Immature natural killer cell (primary cell): ENCODE data around the gene MYO1H. TPM values are rescaled to one million over a fixed set of nuclear protein-coding genes. Genes with fewer than 3 reads are reported as not detected.
"Not testable (repeated sequence)": the region's sequence is repeated elsewhere in the genome, so short reads cannot be mapped to it uniquely, and the experiment has no call there.

Experiments used
- DNase-seq, 3 donors: peaks; one replicate each; pipeline ENCODE4 v3.0.0; 2022; ENCODE audit warnings: mixed read lengths in 1 of 3
- H3K27ac Mint-ChIP-seq, 6 donors: one replicate each; pipeline ENCODE4 v1.8.0; 2020; ENCODE audit warnings: mixed read lengths in 6 of 6, mild to moderate bottlenecking in 5 of 6, inconsistent platforms in 4 of 6, moderate library complexity in 3 of 6
- H3K27me3 Mint-ChIP-seq, 3 donors: one replicate each; pipeline ENCODE4 v1.8.0; 2020 to 2021; ENCODE audit warnings: low read depth in 3 of 3, mild to moderate bottlenecking in 3 of 3, mixed read lengths in 3 of 3, moderate library complexity in 3 of 3, inconsistent platforms in 1 of 3
- H3K36me3 Mint-ChIP-seq, 3 donors: one replicate each; pipeline ENCODE4 v1.8.0; 2020; ENCODE audit warnings: mixed read lengths in 3 of 3, inconsistent platforms in 2 of 3, mild to moderate bottlenecking in 2 of 3
- H3K4me1 Mint-ChIP-seq, 2 donors: one replicate each; pipeline ENCODE4 v1.8.0; 2020; ENCODE audit warnings: inconsistent platforms in 2 of 2, mild to moderate bottlenecking in 2 of 2, mixed read lengths in 2 of 2, moderate library complexity in 1 of 2
- H3K4me3 Mint-ChIP-seq, 5 donors: one replicate each; pipeline ENCODE4 v1.8.0; 2020; ENCODE audit warnings: mild to moderate bottlenecking in 5 of 5, mixed read lengths in 5 of 5, inconsistent platforms in 3 of 5, moderate library complexity in 3 of 5
- H3K9me3 Mint-ChIP-seq, 6 donors: one replicate each; pipeline ENCODE4 v1.8.0; 2020; ENCODE audit warnings: mild to moderate bottlenecking in 6 of 6, mixed read lengths in 6 of 6, inconsistent platforms in 4 of 6, moderate library complexity in 3 of 6
- polyA plus RNA-seq, 3 donors: library from polyadenylated mRNA; unstranded; fragments of 300-500 nt; fragmentation: Illumina TruSeq; gene quantifications; one replicate each; pipeline ENCODE4 v1.2.3, GENCODE V29; 2021

Gene MYO1H
- polyA plus RNA-seq, 3 donors from 2014 or later = not detected

- H3K9me3 Mint-ChIP-seq = no peaks in the 10 kb centered on the region
- no peaks in the 10 kb centered on the region for H3K36me3 Mint-ChIP-seq
- H3K27ac Mint-ChIP-seq = no peak overlapping the region
- H3K27me3 Mint-ChIP-seq = peaks cover 0 to 8% (median 3%) of the 10 kb centered on the region in 3 donors
- no peak for DNase-seq
- no peak overlapping the region for H3K4me3 Mint-ChIP-seq
- H3K4me1 Mint-ChIP-seq = no peaks in the 10 kb centered on the region
Observed at GRCh38 chr12:109369831-109370230, 22.1 kb downstream of the MYO1H start.

GRCh38 chr12:109377139-109377685, 29.5 kb downstream of the MYO1H start:
- DNase-seq = no peak
- H3K27me3 Mint-ChIP-seq = peaks cover 0 to 18% (median 2%) of the 10 kb centered on the region in 3 donors
- peak overlapping the region in 1 of 6 donors; percentile 60 for H3K27ac Mint-ChIP-seq
- no peaks in the 10 kb centered on the region for H3K36me3 Mint-ChIP-seq
- no peaks in the 10 kb centered on the region for H3K9me3 Mint-ChIP-seq
- H3K4me3 Mint-ChIP-seq = no peak overlapping the region
- peaks cover 23 to 29% of the 10 kb centered on the region in 2 donors for H3K4me1 Mint-ChIP-seq

- no peaks in the 10 kb centered on the region for H3K36me3 Mint-ChIP-seq
- H3K4me3 Mint-ChIP-seq = peak overlapping the region; percentile 53 to 76 (median 64)
- peaks cover 23 to 29% of the 10 kb centered on the region in 2 donors for H3K4me1 Mint-ChIP-seq
- peak overlapping the region; percentile 73 to 87 (median 81) for H3K27ac Mint-ChIP-seq
- H3K27me3 Mint-ChIP-seq = peaks cover 0 to 16% (median 7%) of the 10 kb centered on the region in 3 donors
- DNase-seq = peak; percentile 19 to 23 (median 19)
- H3K9me3 Mint-ChIP-seq = no peaks in the 10 kb centered on the region
Observed at GRCh38 chr12:109378569-109378968, 30.9 kb downstream of the MYO1H start.

GRCh38 chr12:109382031-109382430, 34.3 kb downstream of the MYO1H start:
- H3K4me1 Mint-ChIP-seq = peaks cover 24 to 26% of the 10 kb centered on the region in 2 donors
- no peaks in the 10 kb centered on the region for H3K36me3 Mint-ChIP-seq
- DNase-seq = no peak
- peaks cover 1 to 9% (median 3%) of the 10 kb centered on the region in 3 donors for H3K27me3 Mint-ChIP-seq
- no peak overlapping the region for H3K27ac Mint-ChIP-seq
- H3K4me3 Mint-ChIP-seq = no peak overlapping the region
- H3K9me3 Mint-ChIP-seq = no peaks in the 10 kb centered on the region

GRCh38 chr12:109383240-109383639, 35.5 kb downstream of the MYO1H start:
- no peaks in the 10 kb centered on the region for H3K9me3 Mint-ChIP-seq
- H3K27ac Mint-ChIP-seq = no peak overlapping the region
- DNase-seq = no peak
- H3K36me3 Mint-ChIP-seq = no peaks in the 10 kb centered on the region
- no peak overlapping the region for H3K4me3 Mint-ChIP-seq
- H3K4me1 Mint-ChIP-seq = peaks cover 14 to 17% of the 10 kb centered on the region in 2 donors
- H3K27me3 Mint-ChIP-seq = peaks cover 1 to 7% (median 5%) of the 10 kb centered on the region in 3 donors

GRCh38 chr12:109385339-109386058, 37.8 kb downstream of the MYO1H start:
- no peaks in the 10 kb centered on the region for H3K36me3 Mint-ChIP-seq
- DNase-seq = peak; percentile 26 to 33 (median 32)
- peaks cover 0 to 1% of the 10 kb centered on the region in 2 donors for H3K4me1 Mint-ChIP-seq
- H3K27ac Mint-ChIP-seq = no peak overlapping the region
- no peak overlapping the region for H3K4me3 Mint-ChIP-seq
- H3K27me3 Mint-ChIP-seq = peaks cover 2 to 7% (median 3%) of the 10 kb centered on the region in 3 donors
- H3K9me3 Mint-ChIP-seq = peaks cover 0 to 3% (median 0%) of the 10 kb centered on the region in 6 donors

GRCh38 chr12:109386059-109386433, 38.3 kb downstream of the MYO1H start:
- DNase-seq = no peak
- Mint-ChIP-seq H3K36me3 (no peaks in the 10 kb centered on the region), H3K27ac (no peak overlapping the region), H3K9me3 (peaks cover 0 to 3% (median 0%) of the 10 kb centered on the region in 6 donors), H3K4me1 (peaks cover 0 to 1% of the 10 kb centered on the region in 2 donors), H3K4me3 (no peak overlapping the region), H3K27me3 (peaks cover 2 to 7% (median 3%) of the 10 kb centered on the region in 3 donors)

GRCh38 chr12:109387425-109388166, 39.9 kb downstream of the MYO1H start:
- DNase-seq = no peak
- Mint-ChIP-seq H3K4me1 (peaks cover 0 to 1% of the 10 kb centered on the region in 2 donors), H3K36me3 (no peaks in the 10 kb centered on the region), H3K4me3 (no peak overlapping the region), H3K9me3 (peaks cover 0 to 3% (median 0%) of the 10 kb centered on the region in 6 donors), H3K27ac (no peak overlapping the region), H3K27me3 (peaks cover 3 to 9% (median 5%) of the 10 kb centered on the region in 3 donors)

- peaks cover 0 to 1% of the 10 kb centered on the region in 2 donors for H3K4me1 Mint-ChIP-seq
- H3K9me3 Mint-ChIP-seq = peaks cover 0 to 3% (median 0%) of the 10 kb centered on the region in 6 donors
- H3K36me3 Mint-ChIP-seq = no peaks in the 10 kb centered on the region
- H3K4me3 Mint-ChIP-seq = no peak overlapping the region
- H3K27me3 Mint-ChIP-seq = peaks cover 5 to 8% (median 7%) of the 10 kb centered on the region in 3 donors
- no peak overlapping the region for H3K27ac Mint-ChIP-seq
- no peak for DNase-seq
Observed at GRCh38 chr12:109388167-109388563, 40.5 kb downstream of the MYO1H start.

- H3K36me3 Mint-ChIP-seq = peaks cover 0 to 3% (median 0%) of the 10 kb centered on the region in 3 donors
- DNase-seq = no peak
- H3K27me3 Mint-ChIP-seq = peaks cover 5 to 7% (median 7%) of the 10 kb centered on the region in 3 donors
- H3K4me1 Mint-ChIP-seq = peaks cover 0 to 1% of the 10 kb centered on the region in 2 donors
- H3K27ac Mint-ChIP-seq = no peak overlapping the region
- H3K4me3 Mint-ChIP-seq = no peak overlapping the region
- H3K9me3 Mint-ChIP-seq = peaks cover 0 to 3% (median 0%) of the 10 kb centered on the region in 6 donors
Observed at GRCh38 chr12:109389146-109389545, 41.4 kb downstream of the MYO1H start.

GRCh38 chr12:109393437-109394345, 46.0 kb downstream of the MYO1H start:
- DNase-seq = peak; percentile 42 to 50 (median 45)
- H3K4me3 Mint-ChIP-seq = no peak overlapping the region
- H3K9me3 Mint-ChIP-seq = no peaks in the 10 kb centered on the region
- H3K4me1 Mint-ChIP-seq = no peaks in the 10 kb centered on the region
- H3K27me3 Mint-ChIP-seq = peaks cover 9 to 13% (median 9%) of the 10 kb centered on the region in 3 donors
- no peak overlapping the region for H3K27ac Mint-ChIP-seq
- H3K36me3 Mint-ChIP-seq = peaks cover 0 to 3% (median 0%) of the 10 kb centered on the region in 3 donors

GRCh38 chr12:109394891-109395290, 47.2 kb downstream of the MYO1H start:
- no peak for DNase-seq
- H3K4me3 Mint-ChIP-seq = no peak overlapping the region

GRCh38 chr12:109404841-109405240, 57.1 kb downstream of the MYO1H start:
- H3K4me3 Mint-ChIP-seq, H3K27me3 Mint-ChIP-seq: not testable (repeated sequence)

More at GRCh38 chr12:109394891-109395290, 47.2 kb downstream of the MYO1H start:
- Mint-ChIP-seq H3K27me3 (peaks cover 9 to 13% (median 9%) of the 10 kb centered on the region in 3 donors), H3K36me3 (peaks cover 0 to 3% (median 0%) of the 10 kb centered on the region in 3 donors), H3K27ac (no peak overlapping the region), H3K4me1 (no peaks in the 10 kb centered on the region), H3K9me3 (no peaks in the 10 kb centered on the region)

More at GRCh38 chr12:109404841-109405240, 57.1 kb downstream of the MYO1H start:
- H3K36me3 Mint-ChIP-seq, DNase-seq, H3K4me1 Mint-ChIP-seq, H3K27ac Mint-ChIP-seq, H3K9me3 Mint-ChIP-seq: not testable (repeated sequence)
